Natural killer cell (primary cell): ENCODE data around the gene DOK3. TPM values are rescaled to one million over a fixed set of nuclear protein-coding genes. Genes with fewer than 3 reads are reported as not detected.

Experiments
- ATAC-seq, 3 donors: fragments of 150-1000 bp in 2 of 3; fragments of 200-7000 bp in 1 of 3; cut with Tn5 transposase; 1 replicate in 1 of 3; 2 replicates in 2 of 3; pipeline ENCODE4 v1.10.0; 2021; ENCODE audit warnings: mild to moderate bottlenecking in 2 of 3, moderate library complexity in 2 of 3
- DNase-seq, 2 donors: peaks; one replicate each; pipeline versions ENCODE4 v3.0.0 to v3.0.0-alpha.2; 2013 to 2021; ENCODE audit warnings: mixed read lengths in 1 of 2
- H3K27ac ChIP-seq: one replicate; pipeline ENCODE4 v1.5.1; 2013; ENCODE audit warnings: mild to moderate bottlenecking, low read length
- H3K27me3 ChIP-seq: one replicate; pipeline ENCODE4 v1.6.1; 2013; ENCODE audit warnings: low read length; ENCODE audit not compliant: control insufficient read depth, insufficient read depth
- H3K36me3 ChIP-seq: one replicate; pipeline ENCODE4 v1.6.1; 2013; ENCODE audit warnings: low read length; ENCODE audit not compliant: control insufficient read depth, insufficient read depth
- H3K4me1 ChIP-seq: one replicate; pipeline ENCODE4 v1.6.1; 2013; ENCODE audit warnings: low read length; ENCODE audit not compliant: control insufficient read depth, insufficient read depth
- H3K4me3 ChIP-seq: one replicate; pipeline ENCODE4 v1.5.1; 2013; ENCODE audit warnings: low read length
- H3K9me3 ChIP-seq: one replicate; pipeline ENCODE4 v1.6.1; 2013; ENCODE audit warnings: low read length; ENCODE audit not compliant: control insufficient read depth, insufficient read depth
- H3K27ac Mint-ChIP-seq, 2 donors: one replicate each; pipeline ENCODE4 v1.8.0; 2022; ENCODE audit warnings: mild to moderate bottlenecking in 2 of 2, mixed read lengths in 2 of 2, moderate library complexity in 1 of 2
- H3K27me3 Mint-ChIP-seq, 2 donors: one replicate each; pipeline ENCODE4 v1.8.0; 2022; ENCODE audit warnings: low read depth in 2 of 2, mixed read lengths in 2 of 2
- H3K36me3 Mint-ChIP-seq: one replicate; pipeline ENCODE4 v1.8.0; 2022; ENCODE audit warnings: mixed read lengths
- H3K4me1 Mint-ChIP-seq, 2 donors: one replicate each; pipeline ENCODE4 v1.8.0; 2022; ENCODE audit warnings: mixed read lengths in 2 of 2
- H3K4me3 Mint-ChIP-seq: one replicate; pipeline ENCODE4 v1.8.0; 2022; ENCODE audit warnings: mild to moderate bottlenecking, moderate library complexity, mixed read lengths
- H3K9me3 Mint-ChIP-seq, 2 donors: one replicate each; pipeline ENCODE4 v1.8.0; 2022; ENCODE audit warnings: mixed read lengths in 2 of 2
- CTCF ChIP-seq: fragments of 200-600 bp; IDR thresholded peaks from one replicate; pipeline ENCODE4 v1.8.0; 2022; ENCODE audit warnings: antibody characterized with exemption
- WGBS: methylation state at CpG from one replicate; pipeline ENCODE4 v1.1.7; 2013; ENCODE audit warnings: missing lambda C conversion rate; ENCODE audit not compliant: insufficient coverage; 5-methylcytosine and 5-hydroxymethylcytosine counted together
- intact Hi-C: fragments of 100-400 bp; cut with micrococcal nuclease; formaldehyde crosslinking; loops from one replicate; pipeline ENCODE4 v1.14.2; 2022
- total RNA-seq, 4 donors: library from RNA; stranded (reverse); fragments of 120-200 nt in 1 of 4; gene quantifications; one replicate each; pipeline versions ENCODE4 v1.2.3 to v1.2.4, GENCODE V29; 2013 to 2022

DOK3 gene
- total RNA-seq, 3 donors from 2014 or later (not counting 1 experiment from before 2014, with no cell fraction given), result 3.5 to 19.8 (median 9.1) TPM

- intact Hi-C loops, result no loop called here
- no peaks in the 10 kb centered on the region for H3K9me3 Mint-ChIP-seq
- peak overlapping the region in 1 of 2 donors; percentile 93 for H3K27ac Mint-ChIP-seq
- Histone ChIP-seq H3K36me3 (peaks cover 45% of the 10 kb centered on the region), H3K4me3 (no peak overlapping the region), H3K27ac (no peak overlapping the region), H3K4me1 (peaks cover 33% of the 10 kb centered on the region), H3K9me3 (no peaks in the 10 kb centered on the region), H3K27me3 (no peaks in the 10 kb centered on the region)
- no peak for TF ChIP-seq CTCF
- peaks cover 32 to 43% of the 10 kb centered on the region in 2 donors for H3K4me1 Mint-ChIP-seq
- H3K36me3 Mint-ChIP-seq, result no peaks in the 10 kb centered on the region
- no peak for DNase-seq
- no peak for ATAC-seq
- H3K4me3 Mint-ChIP-seq, result peak overlapping the region; percentile 97
- H3K27me3 Mint-ChIP-seq, result no peaks in the 10 kb centered on the region
- WGBS, result 76% methylated on average over 7 of the region's 7 CpGs
These were observed 6.0 kb upstream of the DOK3 start for GRCh38 chr5:177515580-177515979.

- peak overlapping the region in 1 of 2 donors; percentile 35 for H3K27ac Mint-ChIP-seq
- H3K9me3 ChIP-seq, result no peaks in the 10 kb centered on the region
- no peak overlapping the region for H3K4me3 ChIP-seq
- H3K27me3 Mint-ChIP-seq, result peaks cover 0 to 6% of the 10 kb centered on the region in 2 donors
- H3K36me3 ChIP-seq, result peaks cover 44% of the 10 kb centered on the region
- no peaks in the 10 kb centered on the region for H3K9me3 Mint-ChIP-seq
- no peaks in the 10 kb centered on the region for H3K27me3 ChIP-seq
- peaks cover 43% of the 10 kb centered on the region for H3K4me1 ChIP-seq
- no peak for DNase-seq
- no peaks in the 10 kb centered on the region for H3K36me3 Mint-ChIP-seq
- no peak for TF ChIP-seq CTCF
- no peak overlapping the region for H3K4me3 Mint-ChIP-seq
- peaks cover 33 to 40% of the 10 kb centered on the region in 2 donors for H3K4me1 Mint-ChIP-seq
- no peak overlapping the region for H3K27ac ChIP-seq
- WGBS, result 98% methylated on average over 11 of the region's 11 CpGs
- intact Hi-C loops, result no loop called here
- ATAC-seq, result no peak
These were observed 4.9 kb upstream of the DOK3 start for GRCh38 chr5:177514541-177514940.

- TF ChIP-seq CTCF, result no peak
- 98% methylated on average over 15 of the region's 15 CpGs for WGBS
- Histone ChIP-seq H3K9me3 (no peaks in the 10 kb centered on the region), H3K4me1 (peaks cover 47% of the 10 kb centered on the region), H3K27ac (no peak overlapping the region), H3K27me3 (no peaks in the 10 kb centered on the region), H3K36me3 (peaks cover 44% of the 10 kb centered on the region), H3K4me3 (no peak overlapping the region)
- no peaks in the 10 kb centered on the region for H3K36me3 Mint-ChIP-seq
- no peak for ATAC-seq
- H3K4me3 Mint-ChIP-seq, result no peak overlapping the region
- no peak overlapping the region for H3K27ac Mint-ChIP-seq
- H3K9me3 Mint-ChIP-seq, result no peaks in the 10 kb centered on the region
- H3K4me1 Mint-ChIP-seq, result peaks cover 33 to 44% of the 10 kb centered on the region in 2 donors
- DNase-seq, result no peak
- intact Hi-C loops, result no loop called here
- peaks cover 0 to 6% of the 10 kb centered on the region in 2 donors for H3K27me3 Mint-ChIP-seq
These were observed 3.9 kb upstream of the DOK3 start for GRCh38 chr5:177513500-177513899.

- TF ChIP-seq CTCF, result no peak
- H3K27ac Mint-ChIP-seq, result no peak overlapping the region
- DNase-seq (no peak), ATAC-seq (no peak)
- peaks cover 0 to 6% of the 10 kb centered on the region in 2 donors for H3K27me3 Mint-ChIP-seq
- Histone ChIP-seq H3K27ac (no peak overlapping the region), H3K27me3 (no peaks in the 10 kb centered on the region), H3K9me3 (no peaks in the 10 kb centered on the region), H3K4me1 (peaks cover 53% of the 10 kb centered on the region), H3K36me3 (peaks cover 44% of the 10 kb centered on the region), H3K4me3 (no peak overlapping the region)
- H3K9me3 Mint-ChIP-seq, result no peaks in the 10 kb centered on the region
- intact Hi-C loops, result no loop called here
- peak overlapping the region; percentile 13 for H3K4me3 Mint-ChIP-seq
- H3K4me1 Mint-ChIP-seq, result peaks cover 33 to 46% of the 10 kb centered on the region in 2 donors
- WGBS, result 97% methylated on average over 16 of the region's 16 CpGs
- no peaks in the 10 kb centered on the region for H3K36me3 Mint-ChIP-seq
These were observed 3.2 kb upstream of the DOK3 start for GRCh38 chr5:177512736-177513380.
